ENCODE data around the gene SLC6A9.

- TF ChIP-seq CTCF (IDR thresholded peaks at IDR 0.05): no peak
- no peak for TF ChIP-seq POLR2A (IDR thresholded peaks at IDR 0.05)
These were observed 9.5 kb downstream of the SLC6A9 start for GRCh38 chr1:44021581-44022321.

All from upper lobe of left lung (tissue), 4 donors.